Activated naive CD4-positive, alpha-beta T cell treated with anti-CD3 and anti-CD28 coated beads, Interleukin-2, amount 50 U/mL, for 16 hours (primary cell): ENCODE data around the gene PARP15.

Experiments used
- DNase-seq: peaks from one replicate; pipeline ENCODE4 v3.0.0-alpha.2; 2020

PARP15 gene

GRCh38 chr3:122576174-122576940, 1.1 kb upstream of the PARP15 start:
- peak; percentile 72 for DNase-seq

GRCh38 chr3:122578069-122578740, 755 bp downstream of the PARP15 start:
- DNase-seq, result no peak

GRCh38 chr3:122580470-122580869, 3.0 kb downstream of the PARP15 start:
- no peak for DNase-seq

GRCh38 chr3:122581622-122582021, 4.2 kb downstream of the PARP15 start:
- no peak for DNase-seq

- DNase-seq, result no peak
Measured at GRCh38 chr3:122582390-122582789, 4.9 kb downstream of the PARP15 start.

- DNase-seq, result no peak
Measured at GRCh38 chr3:122586098-122586497, 8.6 kb downstream of the PARP15 start.

- DNase-seq, result no peak
Measured at GRCh38 chr3:122586773-122587485, 9.5 kb downstream of the PARP15 start.

- DNase-seq, result no peak
Measured at GRCh38 chr3:122587572-122587971, 10.1 kb downstream of the PARP15 start.

- no peak for DNase-seq
Measured at GRCh38 chr3:122589297-122589696, 11.8 kb downstream of the PARP15 start.

- no peak for DNase-seq
Measured at GRCh38 chr3:122590610-122591009, 13.2 kb downstream of the PARP15 start.

- DNase-seq, result no peak
Measured at GRCh38 chr3:122594025-122594424, 16.6 kb downstream of the PARP15 start.

GRCh38 chr3:122598151-122598550, 20.7 kb downstream of the PARP15 start:
- DNase-seq, result no peak

GRCh38 chr3:122598556-122598955, 21.1 kb downstream of the PARP15 start:
- DNase-seq, result no peak

- no peak for DNase-seq
Measured at GRCh38 chr3:122602011-122602710, 24.7 kb downstream of the PARP15 start.

- DNase-seq, result no peak
Measured at GRCh38 chr3:122603056-122603455, 25.6 kb downstream of the PARP15 start.

- no peak for DNase-seq
Measured at GRCh38 chr3:122606330-122606729, 28.9 kb downstream of the PARP15 start.

GRCh38 chr3:122608916-122609315, 31.5 kb downstream of the PARP15 start:
- no peak for DNase-seq

- peak; percentile 14 for DNase-seq
Measured at GRCh38 chr3:122609798-122610559, 32.5 kb downstream of the PARP15 start.

- DNase-seq, result no peak
Measured at GRCh38 chr3:122612696-122613095, 35.2 kb downstream of the PARP15 start.

- DNase-seq, result no peak
Measured at GRCh38 chr3:122615303-122615702, 37.9 kb downstream of the PARP15 start.

GRCh38 chr3:122618614-122619013, 41.2 kb downstream of the PARP15 start:
- DNase-seq, result no peak

- DNase-seq, result no peak
Measured at GRCh38 chr3:122619040-122619439, 41.6 kb downstream of the PARP15 start.
